HCT116 (cell line): ENCODE measurements around the gene SRRT.

Source experiments
- CTCF ChIP-seq, 3 experiments: fragments of 200-600 bp in 1 of 3; sonication (generic) in 1 of 3; IDR thresholded peaks in 2 of 3; conservative IDR thresholded peaks in 1 of 3; 2 replicates each; pipeline ENCODE4 v1.5.1; 2012 to 2017; ENCODE audit warnings: low read depth in 2 of 3, low read length in 2 of 3, antibody characterized with exemption in 1 of 3, borderline replicate concordance in 1 of 3, control low read depth in 1 of 3, mild to moderate bottlenecking in 1 of 3, mixed read lengths in 1 of 3, mixed run types in 1 of 3, moderate library complexity in 1 of 3; ENCODE audit not compliant: insufficient read depth in 1 of 3
- EZH2 ChIP-seq: fragments of 200-600 bp; sonication (generic); IDR thresholded peaks from 2 replicates; pipeline ENCODE4 v1.6.1; 2017; ENCODE audit warnings: antibody characterized with exemption, mixed run types
- JUND ChIP-seq: IDR thresholded peaks from 2 replicates; pipeline ENCODE4 v1.6.1; 2012
- SRF ChIP-seq: IDR thresholded peaks from 2 replicates; pipeline ENCODE4 v1.6.1; 2012; ENCODE audit warnings: low read depth

- no peak for TF ChIP-seq CTCF (IDR thresholded peaks at IDR 0.05 in 2 of 3, conservative IDR thresholded peaks at IDR 0.05 in 1 of 3; ENCODE audit: borderline replicate concordance in 1 of 3, insufficient read depth in 1 of 3, low read depth in 2 of 3, low read length in 2 of 3)
- no peak for TF ChIP-seq EZH2
- TF ChIP-seq JUND = no peak
- no peak for TF ChIP-seq SRF
These were observed 45.7 kb upstream of the SRRT start for GRCh38 chr7:100829150-100829716.
